Heart right ventricle (tissue), 16 donors: Measurements from ENCODE around the gene KLHL29. TPM values are rescaled to one million over a fixed set of nuclear protein-coding genes. Genes with fewer than 3 reads are reported as not detected.

Experiments used
- ATAC-seq, 8 donors: fragments of 200-7000 bp; cut with Tn5 transposase; one replicate each; pipeline ENCODE4 v1.9.1; 2020; ENCODE audit warnings: mild to moderate bottlenecking in 8 of 8, moderate library complexity in 8 of 8, moderate number of reproducible peaks in 1 of 8
- DNase-seq, 2 donors: peaks; one replicate each; pipeline ENCODE4 v3.0.0-alpha.2; 2020
- H3K27ac ChIP-seq, 10 donors: fragments of 200-600 bp; sonication (generic) in 2 of 10; one replicate each; pipeline versions ENCODE4 v1.5.0 to v1.8.0; 2020 to 2022; ENCODE audit warnings: mild to moderate bottlenecking in 3 of 10
- H3K27me3 ChIP-seq, 7 donors: fragments of 200-600 bp; one replicate each; pipeline ENCODE4 v1.8.0; 2021 to 2022; ENCODE audit warnings: mild to moderate bottlenecking in 2 of 7
- H3K36me3 ChIP-seq, 9 donors: fragments of 200-600 bp; sonication (generic) in 1 of 9; one replicate each; pipeline versions ENCODE4 v1.5.0 to v1.8.0; 2020 to 2022; ENCODE audit warnings: mild to moderate bottlenecking in 2 of 9
- H3K4me1 ChIP-seq, 9 donors: fragments of 200-600 bp; sonication (generic) in 1 of 9; one replicate each; pipeline versions ENCODE4 v1.5.0 to v1.8.0; 2020 to 2022; ENCODE audit warnings: mild to moderate bottlenecking in 4 of 9
- H3K4me3 ChIP-seq, 10 donors: fragments of 200-600 bp; sonication (generic) in 2 of 10; one replicate each; pipeline versions ENCODE4 v1.5.0 to v1.8.0; 2020 to 2022; ENCODE audit warnings: mild to moderate bottlenecking in 7 of 10, moderate library complexity in 2 of 10
- H3K9me3 ChIP-seq, 11 donors: fragments of 200-600 bp in 10 of 11; sonication (generic) in 2 of 11; one replicate each; pipeline versions ENCODE4 v1.5.0 to v1.8.0; 2013 to 2022; ENCODE audit warnings: mild to moderate bottlenecking in 2 of 11, control low read depth in 1 of 11, moderate library complexity in 1 of 11
- WGBS, 2 donors: extraction: QIAGEN DNeasy Blood & Tissue Kit; methylation state at CpG; one replicate each; pipeline ENCODE4 v1.1.7; 2013; ENCODE audit warnings: inconsistent platforms in 1 of 2; 5-methylcytosine and 5-hydroxymethylcytosine counted together
- intact Hi-C, 10 donors: fragments of 100-400 bp; cut with DNase I; formaldehyde crosslinking; loops; one replicate each; pipeline versions ENCODE4 v1.11.1 to v1.14.2; 2022
- polyA plus RNA-seq, 2 donors: library from polyadenylated mRNA; stranded (reverse); fragments of 200-250 nt; gene quantifications; one replicate each; pipeline ENCODE4 v1.2.3, GENCODE V29; 2013
- total RNA-seq, 10 donors: library from RNA; stranded (reverse); fragmentation: NEBNext Ultra II Directional in 3 of 10; extraction: Animal tissue kit (Norgen Biotek cat#: 25700) in 3 of 10; gene quantifications; one replicate each; pipeline versions ENCODE4 v1.2.1 to v1.2.4, GENCODE V29; 2021 to 2023
- TF ChIP-seq, protein P1 (sequence below), 9 donors: fragments of 200-600 bp; sonication (generic) in 2 of 9; IDR thresholded peaks; one replicate each; pipeline versions ENCODE4 v1.5.0 to v1.8.0; 2021 to 2022; ENCODE audit warnings: antibody characterized with exemption in 9 of 9, mild to moderate bottlenecking in 5 of 9, moderate library complexity in 1 of 9
- donor health status: Arrhythmogenic right ventricular cardiomyopathy.
- donor health status: ischemic (EF 13 %, LVEDD 7.1; RV severe dilation, severe dysfunction).
- donor health status: healthy with polysubstance abuse.
- donor health status: DM: no; HTN: yes; CAD: no.
- donor health status: DM: no; HTN: no; CAD: no.
- donor health status: ischemic (EF 25% LVEDD 6.9; RV normal size, moderate dysfunction).
- donor health status: ischemic (EF 25% LVEDD 5.7; RV mildly dilated, moderate dysfunction).
- donor health status: healthy.
- donor health status: DM: yes; HTN: yes; CAD: no.
- donor health status: Ischemic cardiomyopathy.
- donor health status: ischemic (EF 35%, LVEDD 5.7; RV mildly dilated, moderate dysfunction).
- donor health status: nonischemic (EF 11% LVEDD 7.7; RV severe dilation, severe dysfunction).
- donor health status: DM: yes; HTN: yes; CAD: no.
- donor health status: PGD.
- donor health status: ischemic (EF 29% LVEDD 5.4; RV normal size, mild dysfunction).
- donor health status: nonischemic (EF 23%, LVEDD 6.1; RV moderate dilation, normal function).

KLHL29 gene
- total and polyA plus RNA-seq, 12 donors, result 0.71 to 1.5 (median 1.0) TPM

GRCh38 chr2:23708771-23709170 lies 323.8 kb downstream of the KLHL29 start:
- no peaks in the 10 kb centered on the region for H3K27me3 ChIP-seq
- intact Hi-C loops, result no loop called here
- peaks cover 0 to 14% (median 0%) of the 10 kb centered on the region in 9 donors for H3K4me1 ChIP-seq
- ATAC-seq (no peak), DNase-seq (no peak)
- H3K9me3 ChIP-seq, result no peaks in the 10 kb centered on the region
- peaks cover 0 to 58% (median 13%) of the 10 kb centered on the region in 9 donors for H3K36me3 ChIP-seq
- TF ChIP-seq, protein P1, sequence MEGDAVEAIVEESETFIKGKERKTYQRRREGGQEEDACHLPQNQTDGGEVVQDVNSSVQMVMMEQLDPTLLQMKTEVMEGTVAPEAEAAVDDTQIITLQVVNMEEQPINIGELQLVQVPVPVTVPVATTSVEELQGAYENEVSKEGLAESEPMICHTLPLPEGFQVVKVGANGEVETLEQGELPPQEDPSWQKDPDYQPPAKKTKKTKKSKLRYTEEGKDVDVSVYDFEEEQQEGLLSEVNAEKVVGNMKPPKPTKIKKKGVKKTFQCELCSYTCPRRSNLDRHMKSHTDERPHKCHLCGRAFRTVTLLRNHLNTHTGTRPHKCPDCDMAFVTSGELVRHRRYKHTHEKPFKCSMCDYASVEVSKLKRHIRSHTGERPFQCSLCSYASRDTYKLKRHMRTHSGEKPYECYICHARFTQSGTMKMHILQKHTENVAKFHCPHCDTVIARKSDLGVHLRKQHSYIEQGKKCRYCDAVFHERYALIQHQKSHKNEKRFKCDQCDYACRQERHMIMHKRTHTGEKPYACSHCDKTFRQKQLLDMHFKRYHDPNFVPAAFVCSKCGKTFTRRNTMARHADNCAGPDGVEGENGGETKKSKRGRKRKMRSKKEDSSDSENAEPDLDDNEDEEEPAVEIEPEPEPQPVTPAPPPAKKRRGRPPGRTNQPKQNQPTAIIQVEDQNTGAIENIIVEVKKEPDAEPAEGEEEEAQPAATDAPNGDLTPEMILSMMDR (IDR thresholded peaks at IDR 0.05), result no peak
- no peak overlapping the region for H3K27ac ChIP-seq
- no peak overlapping the region for H3K4me3 ChIP-seq
- WGBS, 2 donors, result 92 to 99% methylated on average over 6 of the region's 6 CpGs

- no peak overlapping the region for H3K4me3 ChIP-seq
- 98 to 99% methylated on average over 8 of the region's 8 CpGs for WGBS, 2 donors
- TF ChIP-seq, protein P1 (IDR thresholded peaks at IDR 0.05), result no peak
- H3K27ac ChIP-seq, result no peak overlapping the region
- intact Hi-C loops, result no loop called here
- peaks cover 0 to 14% (median 0%) of the 10 kb centered on the region in 9 donors for H3K4me1 ChIP-seq
- no peaks in the 10 kb centered on the region for H3K9me3 ChIP-seq
- no peaks in the 10 kb centered on the region for H3K27me3 ChIP-seq
- ATAC-seq, result no peak
- no peak for DNase-seq
- peaks cover 0 to 52% (median 13%) of the 10 kb centered on the region in 9 donors for H3K36me3 ChIP-seq
Measured at GRCh38 chr2:23709311-23709710, 324.3 kb downstream of the KLHL29 start.

DNA sequence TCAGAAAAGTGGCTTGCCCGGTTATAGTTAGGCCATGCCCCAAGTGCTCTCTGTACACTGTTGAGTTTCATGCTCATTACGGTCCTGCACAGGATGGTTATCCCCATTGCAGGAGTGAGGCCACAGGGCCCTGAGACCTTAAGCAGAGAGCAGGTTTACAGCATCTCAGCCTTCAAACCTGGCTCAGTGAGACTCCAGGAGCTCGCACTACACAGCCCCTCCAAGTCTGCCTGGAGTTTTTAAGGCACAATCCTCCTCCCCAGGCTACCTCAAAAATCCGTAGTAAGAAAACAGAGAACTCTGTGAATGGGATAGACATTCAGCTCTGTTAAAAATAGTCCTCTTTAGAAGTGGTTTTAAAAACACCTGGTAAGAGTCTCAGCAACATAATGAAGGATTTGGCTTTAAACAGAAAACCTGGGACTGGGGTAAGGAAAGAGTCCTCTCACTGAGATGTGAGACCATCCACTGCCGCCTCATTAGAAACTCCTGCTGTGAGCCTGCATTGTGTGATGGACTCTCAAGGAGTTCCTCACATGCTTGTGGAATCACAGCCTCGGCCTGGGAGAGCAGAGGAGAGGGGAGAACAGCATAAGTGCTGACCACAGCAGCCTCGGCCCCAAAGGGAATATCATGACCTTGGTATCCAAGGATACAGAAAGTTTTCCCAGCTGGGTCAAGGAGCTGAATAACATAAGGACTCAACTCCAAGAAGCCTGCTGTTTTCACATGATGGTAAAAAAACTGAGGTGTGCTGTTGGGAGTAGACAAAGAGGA lies 327.2 kb downstream of the KLHL29 start:
- intact Hi-C loops, result no loop called here
- Histone ChIP-seq H3K27ac (no peak overlapping the region), H3K27me3 (no peaks in the 10 kb centered on the region), H3K4me3 (no peak overlapping the region), H3K36me3 (peaks cover 0 to 27% (median 6%) of the 10 kb centered on the region in 9 donors), H3K4me1 (peaks cover 0 to 14% (median 0%) of the 10 kb centered on the region in 9 donors), H3K9me3 (no peaks in the 10 kb centered on the region)
- peak; percentile 55 to 84 (median 68) for ATAC-seq
- WGBS, 2 donors, result 76 to 80% methylated on average over 7 of the region's 7 CpGs
- peak; percentile 18 to 57 for DNase-seq
- TF ChIP-seq, protein P1 (IDR thresholded peaks at IDR 0.05), result no peak

GRCh38 chr2:23712756-23713151 lies 327.8 kb downstream of the KLHL29 start:
- Histone ChIP-seq H3K36me3 (peaks cover 0 to 22% (median 1%) of the 10 kb centered on the region in 9 donors), H3K27me3 (no peaks in the 10 kb centered on the region), H3K4me1 (peaks cover 0 to 14% (median 0%) of the 10 kb centered on the region in 9 donors), H3K9me3 (no peaks in the 10 kb centered on the region), H3K27ac (no peak overlapping the region), H3K4me3 (no peak overlapping the region)
- DNase-seq, result no peak
- TF ChIP-seq, protein P1 (IDR thresholded peaks at IDR 0.05), result no peak
- WGBS, 2 donors, result 74 to 75% methylated on average over 2 of the region's 2 CpGs
- intact Hi-C loops, result no loop called here
- ATAC-seq, result peak in 5 of 8 donors; percentile 11 to 25 (median 18)
